Measurements from ENCODE around the gene PNRC2.

Gene PNRC2

GRCh38 chr1:23911921-23912320 lies 47.7 kb upstream of the PNRC2 start:
- TF ChIP-seq CTCF (IDR thresholded peaks at IDR 0.05; ENCODE audit: insufficient read depth, low read length, poor library complexity, severe bottlenecking) = no peak
- TF ChIP-seq EZH2phosphoT487 (conservative IDR thresholded peaks at IDR 0.05; ENCODE audit: low read length) = no peak
- Histone ChIP-seq H3F3A (ENCODE audit: insufficient read depth) (peaks cover 92% of the 10 kb centered on the region), H4K20me1 (ENCODE audit: low read depth, low read length) (no peaks in the 10 kb centered on the region), H3K9me2 (replicated peaks; ENCODE audit: insufficient read depth, low read length) (no peaks in the 10 kb centered on the region), H3K9me3 (ENCODE audit: insufficient read depth, low read length) (no peaks in the 10 kb centered on the region), H3K4me3 (ENCODE audit: insufficient read depth, low read length, poor library complexity, severe bottlenecking) (peak overlapping the region; percentile 53), H2AFZ (ENCODE audit: low read depth, low read length, severe bottlenecking) (no peak overlapping the region), H3K9ac (ENCODE audit: low read length) (peak overlapping the region; percentile 58), H3K79me2 (ENCODE audit: insufficient read depth, low read length) (peaks cover 22% of the 10 kb centered on the region), H3K36me3 (ENCODE audit: low read length) (no peaks in the 10 kb centered on the region), H3K4me2 (ENCODE audit: low read depth, low read length, poor library complexity, severe bottlenecking) (peak overlapping the region; percentile 71), H3K27ac (ENCODE audit: low read depth, low read length) (peak overlapping the region; percentile 96), H3K27me3 (ENCODE audit: low read length) (no peaks in the 10 kb centered on the region)

GRCh38 chr1:23913212-23913880 lies 46.3 kb upstream of the PNRC2 start, which contains the start of gene CNR2:
TSS of gene CNR2 (minus strand) at chr1:23913362. CDS start at chr1:23875617, 37,745 bp downstream.
- H3K36me3 ChIP-seq (ENCODE audit: low read length) = no peaks in the 10 kb centered on the region
- no peaks in the 10 kb centered on the region for H3K9me3 ChIP-seq (ENCODE audit: insufficient read depth, low read length)
- H4K20me1 ChIP-seq (ENCODE audit: low read depth, low read length) = no peaks in the 10 kb centered on the region
- no peaks in the 10 kb centered on the region for H3K9me2 ChIP-seq (replicated peaks; ENCODE audit: insufficient read depth, low read length)
- peak within 1 kb of the TSS; percentile 58 for H3K9ac ChIP-seq (ENCODE audit: low read length)
- peak within 1 kb of the TSS; percentile 71 for H3K4me2 ChIP-seq (ENCODE audit: low read depth, low read length, poor library complexity, severe bottlenecking)
- peaks cover 77% of the 10 kb centered on the region for H3F3A ChIP-seq (ENCODE audit: insufficient read depth)
- TF ChIP-seq CTCF (IDR thresholded peaks at IDR 0.05; ENCODE audit: insufficient read depth, low read length, poor library complexity, severe bottlenecking) (no peak), EZH2phosphoT487 (conservative IDR thresholded peaks at IDR 0.05; ENCODE audit: low read length) (no peak)
- no peak within 1 kb of the TSS for H2AFZ ChIP-seq (ENCODE audit: low read depth, low read length, severe bottlenecking)
- H3K27ac ChIP-seq (ENCODE audit: low read depth, low read length) = peak within 1 kb of the TSS; percentile 96
- no peaks in the 10 kb centered on the region for H3K27me3 ChIP-seq (ENCODE audit: low read length)
- peaks cover 22% of the 10 kb centered on the region for H3K79me2 ChIP-seq (ENCODE audit: insufficient read depth, low read length)
- H3K4me3 ChIP-seq (ENCODE audit: insufficient read depth, low read length, poor library complexity, severe bottlenecking) = peak within 1 kb of the TSS; percentile 53

- Histone ChIP-seq H3K4me2 (ENCODE audit: low read depth, low read length, poor library complexity, severe bottlenecking) (peak overlapping the region; percentile 23), H3K27me3 (ENCODE audit: low read length) (no peaks in the 10 kb centered on the region), H3K4me3 (ENCODE audit: insufficient read depth, low read length, poor library complexity, severe bottlenecking) (no peak overlapping the region), H3F3A (ENCODE audit: insufficient read depth) (peaks cover 64% of the 10 kb centered on the region), H3K9me2 (replicated peaks; ENCODE audit: insufficient read depth, low read length) (no peaks in the 10 kb centered on the region), H3K9ac (ENCODE audit: low read length) (no peak overlapping the region), H2AFZ (ENCODE audit: low read depth, low read length, severe bottlenecking) (no peak overlapping the region), H3K36me3 (ENCODE audit: low read length) (no peaks in the 10 kb centered on the region), H4K20me1 (ENCODE audit: low read depth, low read length) (no peaks in the 10 kb centered on the region), H3K79me2 (ENCODE audit: insufficient read depth, low read length) (peaks cover 20% of the 10 kb centered on the region), H3K9me3 (ENCODE audit: insufficient read depth, low read length) (no peaks in the 10 kb centered on the region), H3K27ac (ENCODE audit: low read depth, low read length) (peak overlapping the region; percentile 96)
- TF ChIP-seq EZH2phosphoT487 (conservative IDR thresholded peaks at IDR 0.05; ENCODE audit: low read length) (no peak), CTCF (IDR thresholded peaks at IDR 0.05; ENCODE audit: insufficient read depth, low read length, poor library complexity, severe bottlenecking) (no peak)
Measured at GRCh38 chr1:23914921-23915320, 44.7 kb upstream of the PNRC2 start.

Data from SU-DHL-6 (cell line).